Non-pigmented ciliary epithelial cell (primary cell): ENCODE data around the gene EBPL.
"Not testable (repeated sequence)": the region's sequence is repeated elsewhere in the genome, so short reads cannot be mapped to it uniquely, and the experiment has no call there.

Experiments used
- DNase-seq: peaks from one replicate; pipeline ENCODE4 v3.0.0-alpha.2; 2010; ENCODE audit warnings: low read depth

EBPL gene

GRCh38 chr13:49690995-49691784 is at the start of gene EBPL:
EBPL (minus strand) TSS chr13:49691486; CDS start chr13:49691424, 62 bp downstream.
- DNase-seq: peak; percentile 42

GRCh38 chr13:49740870-49741269 is 49.6 kb upstream of the EBPL start:
- no peak for DNase-seq

GRCh38 chr13:49739498-49740187 is 48.4 kb upstream of the EBPL start:
- DNase-seq: no peak

GRCh38 chr13:49733181-49733951 is 42.1 kb upstream of the EBPL start:
- DNase-seq: no peak

- peak; percentile 56 for DNase-seq
Measured at GRCh38 chr13:49731766-49732165, 40.5 kb upstream of the EBPL start.

- no peak for DNase-seq
Measured at GRCh38 chr13:49716615-49717014, 25.3 kb upstream of the EBPL start.

GRCh38 chr13:49714757-49715156 is 23.5 kb upstream of the EBPL start:
- DNase-seq: no peak

GRCh38 chr13:49711218-49711863 is 20.1 kb upstream of the EBPL start:
- peak; percentile 59 for DNase-seq

GRCh38 chr13:49704264-49704663 is 13.0 kb upstream of the EBPL start:
- DNase-seq: not testable (repeated sequence)

GRCh38 chr13:49701491-49701890 is 10.2 kb upstream of the EBPL start:
- DNase-seq: no peak

- DNase-seq: no peak
Measured at GRCh38 chr13:49697468-49697867, 6.2 kb upstream of the EBPL start.

- DNase-seq: no peak
Measured at GRCh38 chr13:49694446-49694845, 3.2 kb upstream of the EBPL start.

- no peak for DNase-seq
Measured at GRCh38 chr13:49693877-49694276, 2.6 kb upstream of the EBPL start.

- DNase-seq: no peak
Measured at GRCh38 chr13:49693191-49693733, 2.0 kb upstream of the EBPL start.

GRCh38 chr13:49690133-49690994 is 922 bp downstream of the EBPL start:
- no peak for DNase-seq

- no peak for DNase-seq
Measured at GRCh38 chr13:49683489-49683888, 7.8 kb downstream of the EBPL start.

- DNase-seq: no peak
Measured at GRCh38 chr13:49681842-49682435, 9.3 kb downstream of the EBPL start.

- no peak for DNase-seq
Measured at GRCh38 chr13:49679246-49679645, 12.0 kb downstream of the EBPL start.

- DNase-seq: no peak
Measured at GRCh38 chr13:49678191-49678914, 12.9 kb downstream of the EBPL start.
